ENCODE measurements around the gene ANKRD16.
"Not testable (repeated sequence)": the region's sequence is repeated elsewhere in the genome, so short reads cannot be mapped to it uniquely, and the experiment has no call there.

The ANKRD16 gene

GRCh38 chr10:5832946-5833345, 56.7 kb downstream of the ANKRD16 start:
- no peak for DNase-seq

GRCh38 chr10:5831446-5831782, 58.3 kb downstream of the ANKRD16 start:
- DNase-seq = no peak

GRCh38 chr10:5830629-5831445, 58.9 kb downstream of the ANKRD16 start:
- DNase-seq = no peak

- no peak for DNase-seq
Measured at GRCh38 chr10:5829267-5829666, 60.4 kb downstream of the ANKRD16 start.

- no peak for DNase-seq
Measured at GRCh38 chr10:5828725-5829124, 61.0 kb downstream of the ANKRD16 start.

GRCh38 chr10:5827841-5828240, 61.9 kb downstream of the ANKRD16 start:
- DNase-seq = no peak

GRCh38 chr10:5826511-5826910, 63.2 kb downstream of the ANKRD16 start:
- not testable (repeated sequence) for DNase-seq

GRCh38 chr10:5818894-5819293, 70.8 kb downstream of the ANKRD16 start:
- no peak for DNase-seq

- no peak for DNase-seq
Measured at GRCh38 chr10:5818048-5818331, 71.7 kb downstream of the ANKRD16 start.

- no peak for DNase-seq
Measured at GRCh38 chr10:5817322-5818047, 72.2 kb downstream of the ANKRD16 start.

GRCh38 chr10:5816170-5816569, 73.5 kb downstream of the ANKRD16 start:
- DNase-seq = no peak

GRCh38 chr10:5814110-5815107, 75.3 kb downstream of the ANKRD16 start:
- no peak for DNase-seq

- DNase-seq = peak; percentile 71 to 79
Measured at GRCh38 chr10:5813341-5814109, 76.2 kb downstream of the ANKRD16 start, which contains the start of gene GDI2. GDI2 (minus strand) TSS chr10:5813434; CDS start chr10:5813258, 176 bp downstream.

- no peak for DNase-seq
Measured at GRCh38 chr10:5813091-5813340, 76.7 kb downstream of the ANKRD16 start.

- DNase-seq = no peak
Measured at GRCh38 chr10:5812283-5813090, 77.2 kb downstream of the ANKRD16 start.
